IMR-90 (cell line): ENCODE measurements around the gene ZNF622. TPM values are rescaled to one million over a fixed set of nuclear protein-coding genes. Genes with fewer than 3 reads are reported as not detected.
A peak's percentile ranks its signal among the peaks of the same experiment; 100 is the strongest.

Experiments
- ATAC-seq: fragments of 200-7000 bp; cut with Tn5 transposase; 2 replicates; pipeline ENCODE4 v1.9.1; 2020; ENCODE audit warnings: low read depth, mild to moderate bottlenecking, moderate library complexity
- BruUV-seq: library from RNA; stranded (reverse); fragments of 400-500 nt; replicated peaks from 2 replicates; lab custom pipeline; 2021; lab: Mats Ljungman, UMichigan
- CTCF ChIA-PET: fragments of 300-600 bp; formaldehyde crosslinking; extraction: SDS; loops from one replicate; lab custom pipeline; 2021; ENCODE audit warnings: antibody characterized with exemption; lab: Yijun Ruan, JAX
- POLR2A ChIA-PET: fragments of 300-600 bp; sonication (Branson Sonifier 250); formaldehyde crosslinking; loops from one replicate; lab custom pipeline; 2022; ENCODE audit warnings: antibody characterized with exemption; ENCODE audit not compliant: unreplicated experiment; lab: Charles Lee
- DNase-seq: peaks from one replicate; pipeline ENCODE4 v3.0.0; 2013
- H2AFZ ChIP-seq: replicated peaks from 2 replicates; pipeline ENCODE3; 2013; ENCODE audit warnings: low read length, mild to moderate bottlenecking; ENCODE audit not compliant: poor library complexity
- H2AK5ac ChIP-seq: 2 replicates; pipeline ENCODE4 v1.6.1; 2013; ENCODE audit warnings: low read depth, low read length, inconsistent platforms
- H2AK9ac ChIP-seq: replicated peaks from 2 replicates; pipeline ENCODE3; 2013; ENCODE audit warnings: mild to moderate bottlenecking, low read depth, low read length, moderate library complexity; ENCODE audit not compliant: poor library complexity
- H2BK120ac ChIP-seq: 2 replicates; pipeline ENCODE4 v1.6.1; 2013; ENCODE audit warnings: low read depth, low read length, inconsistent platforms
- H2BK15ac ChIP-seq: 3 replicates; pipeline ENCODE4 v1.6.1; 2013; ENCODE audit warnings: low read depth, low read length, inconsistent platforms
- H2BK20ac ChIP-seq: 2 replicates; pipeline ENCODE4 v1.6.1; 2013; ENCODE audit warnings: low read depth, mild to moderate bottlenecking, inconsistent platforms, low read length, moderate library complexity
- H2BK5ac ChIP-seq: 2 replicates; pipeline ENCODE4 v1.6.1; 2013; ENCODE audit warnings: mild to moderate bottlenecking, low read depth, low read length, inconsistent platforms; ENCODE audit not compliant: poor library complexity, severe bottlenecking
- H3K14ac ChIP-seq: replicated peaks from 2 replicates; pipeline ENCODE4 v1.6.1; 2013; ENCODE audit warnings: low read depth, low read length, inconsistent platforms
- H3K18ac ChIP-seq: 2 replicates; pipeline ENCODE4 v1.6.1; 2013; ENCODE audit warnings: low read depth, low read length, control low read depth
- H3K23ac ChIP-seq: 2 replicates; pipeline ENCODE4 v1.6.1; 2013; ENCODE audit warnings: low read depth, low read length, inconsistent platforms
- H3K27ac ChIP-seq: 2 replicates; pipeline ENCODE4 v1.5.1; 2013; ENCODE audit warnings: mild to moderate bottlenecking, control low read depth, low read length; ENCODE audit not compliant: insufficient read depth
- H3K27me3 ChIP-seq: 2 replicates; pipeline ENCODE4 v1.6.1; 2013; ENCODE audit warnings: low read length; ENCODE audit not compliant: control insufficient read depth, insufficient read depth
- H3K36me3 ChIP-seq: 2 replicates; pipeline ENCODE4 v1.6.1; 2013; ENCODE audit warnings: low read length, mixed read lengths; ENCODE audit not compliant: control insufficient read depth, insufficient read depth
- H3K4ac ChIP-seq: 2 replicates; pipeline ENCODE4 v1.6.1; 2013; ENCODE audit warnings: low read depth, low read length, inconsistent platforms
- H3K4me1 ChIP-seq: 2 replicates; pipeline ENCODE4 v1.6.1; 2013; ENCODE audit warnings: low read length, mixed read lengths; ENCODE audit not compliant: control insufficient read depth, insufficient read depth
- H3K4me2 ChIP-seq: 2 replicates; pipeline ENCODE4 v1.6.1; 2013; ENCODE audit warnings: low read depth, mild to moderate bottlenecking, control low read depth, low read length, moderate library complexity
- H3K4me3 ChIP-seq: 2 replicates; pipeline ENCODE4 v1.5.1; 2013; ENCODE audit warnings: low read depth, mild to moderate bottlenecking, control low read depth, low read length, moderate library complexity; ENCODE audit not compliant: insufficient read depth
- H3K56ac ChIP-seq: 2 replicates; pipeline ENCODE4 v1.6.1; 2013; ENCODE audit warnings: low read length, inconsistent platforms; ENCODE audit not compliant: insufficient read depth; ENCODE audit errors: extremely low read depth
- H3K79me1 ChIP-seq, 2 experiments: 2 replicates each; pipeline ENCODE4 v1.6.1; 2013; ENCODE audit warnings: low read length in 2 of 2, inconsistent platforms in 1 of 2, low read depth in 1 of 2
- H3K9ac ChIP-seq: 2 replicates; pipeline ENCODE4 v1.6.1; 2013; ENCODE audit warnings: low read depth, low read length, control low read depth
- H3K9me1 ChIP-seq: 2 replicates; pipeline ENCODE4 v1.6.1; 2013; ENCODE audit warnings: low read length, inconsistent platforms; ENCODE audit not compliant: insufficient read depth
- H3K9me3 ChIP-seq: 2 replicates; pipeline ENCODE4 v1.6.1; 2013; ENCODE audit warnings: low read length; ENCODE audit not compliant: control insufficient read depth, insufficient read depth
- H4K20me1 ChIP-seq: 2 replicates; pipeline ENCODE4 v1.6.1; 2013; ENCODE audit warnings: low read length, inconsistent platforms; ENCODE audit not compliant: insufficient read depth
- H4K5ac ChIP-seq: 2 replicates; pipeline ENCODE4 v1.6.1; 2013; ENCODE audit warnings: mild to moderate bottlenecking, low read depth, low read length, control low read depth
- H4K8ac ChIP-seq, 2 experiments: 2 replicates each; pipeline ENCODE4 v1.6.1; 2013; ENCODE audit warnings: low read depth in 2 of 2, low read length in 2 of 2, control low read depth in 1 of 2, inconsistent platforms in 1 of 2
- H4K91ac ChIP-seq: 2 replicates; pipeline ENCODE4 v1.6.1; 2013; ENCODE audit warnings: low read depth, low read length, inconsistent platforms; ENCODE audit not compliant: insufficient read depth
- BHLHE40 ChIP-seq: fragments of 150-350 bp; IDR thresholded peaks from 2 replicates; pipeline ENCODE4 v1.6.1; 2016; ENCODE audit warnings: mild to moderate bottlenecking, low read depth, low read length
- CEBPB ChIP-seq: IDR thresholded peaks from 2 replicates; pipeline ENCODE4 v1.6.1; 2012; ENCODE audit warnings: low read depth, low read length, improper control_type of control experiment
- ELK1 ChIP-seq: fragments of 150-350 bp; IDR thresholded peaks from 2 replicates; pipeline ENCODE4 v1.6.1; 2016; ENCODE audit warnings: low read depth, mild to moderate bottlenecking, low read length, moderate library complexity, borderline replicate concordance
- WGBS, 2 experiments: methylation state at CpG; one replicate each; pipeline versions ENCODE4 v1.1.5 to v1.1.7; 2013; ENCODE audit warnings: missing lambda C conversion rate in 2 of 2; ENCODE audit not compliant: insufficient read length in 1 of 2; ENCODE audit errors: extremely low coverage in 2 of 2; 5-methylcytosine and 5-hydroxymethylcytosine counted together
- dilution Hi-C: fragments of 300-500 bp; cut with HindIII; formaldehyde crosslinking; loops from one replicate; pipeline ENCODE4 v1.14.3; 2018; ENCODE audit warnings: low sequenced_read_pairs; ENCODE audit not compliant: unreplicated experiment
- in situ Hi-C: fragments of 300-500 bp; cut with MboI; formaldehyde crosslinking; loops from 3 replicates; pipeline ENCODE4 v1.14.3; 2019; ENCODE audit warnings: low sequenced_read_pairs, inconsistent platforms, mixed read lengths
- intact Hi-C: fragments of 100-400 bp; cut with micrococcal nuclease; formaldehyde crosslinking; loops from 2 replicates; pipeline ENCODE4 v1.10.0; 2022
- polyA plus RNA-seq, 3 experiments: library from polyadenylated mRNA; depleted of rRNA; stranded (reverse); fragments of >200 nt; gene quantifications; 2 replicates each; pipeline ENCODE4 v1.2.3, GENCODE V29; 2012; ENCODE audit warnings: low replicate concordance in 1 of 3
- total RNA-seq: library from RNA; depleted of rRNA; stranded (reverse); fragments of >200 nt; gene quantifications from 2 replicates; pipeline ENCODE4 v1.2.3, GENCODE V29; 2012

ZNF622 gene
- total and polyA plus RNA-seq, 2 of the 4 experiments (the other 2 are of a cell fraction), result 19.5 to 49.3 TPM

DNA sequence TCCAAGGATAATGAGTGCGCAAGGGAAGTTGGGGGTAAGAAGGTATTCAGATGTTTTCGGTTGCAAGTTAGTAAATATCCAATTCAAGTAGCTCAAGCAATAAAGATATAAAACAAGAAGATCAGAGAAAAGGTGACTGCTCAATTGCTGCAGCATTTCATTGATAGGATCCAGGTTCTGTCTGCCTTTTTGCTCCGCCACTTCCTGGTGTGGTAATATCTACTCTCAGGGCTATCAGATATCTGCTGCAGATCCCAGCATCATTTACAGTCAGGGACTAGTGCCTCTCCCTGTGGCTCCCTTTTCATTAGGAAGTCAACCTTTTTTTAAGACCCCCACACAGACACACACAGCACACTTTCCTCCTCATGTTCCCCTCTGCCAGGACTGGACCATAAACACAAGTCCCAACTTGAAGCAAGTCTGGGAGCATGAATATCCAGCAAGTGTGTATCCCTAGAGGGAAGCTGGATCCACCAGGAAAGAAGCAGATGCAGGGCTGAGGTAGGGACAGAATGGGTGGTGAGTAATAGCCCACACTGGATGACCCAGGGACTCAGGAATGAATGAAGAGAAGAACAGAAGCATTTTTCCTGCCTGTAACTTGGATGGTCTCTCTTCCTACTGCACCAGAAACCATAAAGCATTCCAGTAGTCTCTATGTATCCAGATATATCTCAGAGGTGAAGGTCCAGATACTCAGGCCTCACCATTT is 53.7 kb downstream of the ZNF622 start:
- H3K18ac ChIP-seq, result no peak overlapping the region
- no peak; the same call in 1 of the 2 replicates for ATAC-seq
- H2BK5ac ChIP-seq, result no peak overlapping the region
- H3K9ac ChIP-seq, result no peak overlapping the region
- no peak overlapping the region for H2BK15ac ChIP-seq
- no peaks in the 10 kb centered on the region for H3K9me3 ChIP-seq
- H3K4ac ChIP-seq, result no peak overlapping the region
- H3K27ac ChIP-seq, result no peak overlapping the region
- no peaks in the 10 kb centered on the region for H3K4me1 ChIP-seq
- ChIA-PET CTCF (no interaction called here), POLR2A (no interaction called here)
- H4K5ac ChIP-seq, result no peak overlapping the region
- H3K14ac ChIP-seq, result no peak overlapping the region
- dilution Hi-C loops, result no loop called here
- H3K79me1 ChIP-seq, result no peaks in the 10 kb centered on the region
- no peak overlapping the region for H2BK120ac ChIP-seq
- no TSS peak for BruUV-seq
- TF ChIP-seq ELK1, result no peak
- TF ChIP-seq CEBPB, result no peak
- TF ChIP-seq BHLHE40, result no peak
- H3K27me3 ChIP-seq, result no peaks in the 10 kb centered on the region; the same call in 1 of the 2 replicates
- H3K4me2 ChIP-seq, result no peak overlapping the region
- no peak overlapping the region for H4K8ac ChIP-seq
- no peak overlapping the region for H3K23ac ChIP-seq
- peak; percentile 46 for DNase-seq
- no peaks in the 10 kb centered on the region for H3K36me3 ChIP-seq
- in situ Hi-C loops, result no loop called here
- no peak overlapping the region for H2AK9ac ChIP-seq
- H2AFZ ChIP-seq, result no peak overlapping the region
- intact Hi-C loops, result no loop called here
- no peaks in the 10 kb centered on the region for H4K20me1 ChIP-seq
- 100% methylated on average over 1 of the region's 3 CpGs; no CpG with 5 or more reads in 1 of the 2 experiments for WGBS, 2 experiments
- H3K56ac ChIP-seq, result no peak overlapping the region
- no peak overlapping the region for H3K4me3 ChIP-seq
- H2BK20ac ChIP-seq, result no peak overlapping the region
- H3K9me1 ChIP-seq, result no peaks in the 10 kb centered on the region
- no peak overlapping the region for H2AK5ac ChIP-seq
- no peak overlapping the region for H4K91ac ChIP-seq
